HepG2 (cell line): ENCODE measurements around the gene CCL17. TPM values are rescaled to one million over a fixed set of nuclear protein-coding genes. Genes with fewer than 3 reads are reported as not detected.

Experiments used
- ATAD3A ChIP-seq: sonication (generic); formaldehyde crosslinking; IDR thresholded peaks from 2 replicates; pipeline ENCODE4 v1.4.0; 2020; ENCODE audit warnings: missing genetic modification reagents
- FOXK2 ChIP-seq: fragments of 450-650 bp; IDR thresholded peaks from 2 replicates; pipeline ENCODE4 v1.6.1; 2016
- NCOA5 ChIP-seq: sonication (generic); formaldehyde crosslinking; IDR thresholded peaks from 2 replicates; pipeline ENCODE4 v1.4.0; 2020; ENCODE audit warnings: missing genetic modification reagents
- NFYC ChIP-seq: IDR thresholded peaks from 2 replicates; pipeline ENCODE4 v1.6.1; 2016; ENCODE audit warnings: missing genetic modification reagents, missing compliant biosample characterization
- PCBP1 ChIP-seq: fragments of 200-400 bp; formaldehyde crosslinking; IDR thresholded peaks from 2 replicates; pipeline ENCODE4 v1.6.1; 2017; ENCODE audit warnings: mild to moderate bottlenecking, low read depth, low read length, borderline replicate concordance
- PCBP2 ChIP-seq: fragments of 200-400 bp; formaldehyde crosslinking; optimal IDR thresholded peaks from 2 replicates; pipeline ENCODE3; 2018; ENCODE audit warnings: low read length, low read depth; ENCODE audit not compliant: poor library complexity, severe bottlenecking
- SNRNP70 ChIP-seq: fragments of 200-400 bp; formaldehyde crosslinking; IDR thresholded peaks from 2 replicates; pipeline ENCODE4 v1.6.1; 2017; ENCODE audit warnings: mild to moderate bottlenecking, low read depth, low read length, moderate library complexity
- SSRP1 ChIP-seq: IDR thresholded peaks from 2 replicates; pipeline ENCODE4 v1.6.1; 2016; ENCODE audit warnings: control low read depth
- ZBTB20 ChIP-seq: sonication (generic); formaldehyde crosslinking; IDR thresholded peaks from 2 replicates; pipeline ENCODE4 v1.8.1; 2023; ENCODE audit warnings: missing genetic modification reagents, low read depth, mild to moderate bottlenecking, borderline replicate concordance
- ZC3H13 ChIP-seq: sonication (generic); formaldehyde crosslinking; IDR thresholded peaks from 2 replicates; pipeline ENCODE4 v1.8.1; 2023; ENCODE audit warnings: mild to moderate bottlenecking, missing genetic modification reagents, moderate library complexity
- ZNF235 ChIP-seq: sonication (generic); formaldehyde crosslinking; IDR thresholded peaks from 2 replicates; pipeline ENCODE4 v1.8.1; 2023; ENCODE audit warnings: mild to moderate bottlenecking, missing genetic modification reagents, borderline replicate concordance
- ZNF263 ChIP-seq: sonication (generic); formaldehyde crosslinking; IDR thresholded peaks from 2 replicates; pipeline ENCODE4 v1.4.0; 2020; ENCODE audit warnings: missing genetic modification reagents
- ZNF282 ChIP-seq: fragments of 450-650 bp; IDR thresholded peaks from 2 replicates; pipeline ENCODE4 v1.6.1; 2018; ENCODE audit not compliant: partially characterized antibody
- ZNF713 ChIP-seq: sonication (generic); formaldehyde crosslinking; IDR thresholded peaks from 2 replicates; pipeline ENCODE4 v1.4.0; 2020; ENCODE audit warnings: mild to moderate bottlenecking, missing genetic modification reagents
- ZNF766 ChIP-seq: sonication (generic); formaldehyde crosslinking; IDR thresholded peaks from 2 replicates; pipeline ENCODE4 v1.5.0; 2020; ENCODE audit warnings: missing genetic modification reagents, borderline replicate concordance
- ZNF788 ChIP-seq: sonication (generic); formaldehyde crosslinking; IDR thresholded peaks from 2 replicates; pipeline ENCODE4 v1.5.0; 2020; ENCODE audit warnings: mild to moderate bottlenecking, missing genetic modification reagents, borderline replicate concordance
- polyA plus RNA-seq, 8 experiments: library from polyadenylated mRNA; depleted of rRNA in 3 of 8; stranded (reverse) in 7 of 8; unstranded in 1 of 8; fragments of >200 nt; fragmentation: Illumina TruSeq in 4 of 8; extraction: Trizol in 4 of 8; gene quantifications; 2 replicates each; pipeline versions ENCODE4 v1.2.1 to v1.2.3, GENCODE V29; 2011 to 2016; ENCODE audit warnings: low read depth in 4 of 8, missing spikeins in 1 of 8, mixed read lengths in 1 of 8; ENCODE audit not compliant: insufficient read depth in 1 of 8
- total RNA-seq, 5 experiments: library from RNA; depleted of rRNA; stranded (reverse); fragments of >200 nt; fragmentation: Illumina TruSeq; extraction: Trizol; gene quantifications; 2 replicates each; pipeline ENCODE4 v1.2.3, GENCODE V29; 2016; ENCODE audit warnings: low read depth in 1 of 5
- TF ChIP-seq, protein P1 (sequence below): sonication (generic); formaldehyde crosslinking; IDR thresholded peaks from 2 replicates; pipeline ENCODE4 v1.8.0; 2022; ENCODE audit warnings: missing genetic modification reagents, mild to moderate bottlenecking, moderate library complexity, borderline replicate concordance
- TF ChIP-seq, protein P2 (sequence below): fragments of 450-650 bp; IDR thresholded peaks from 2 replicates; pipeline ENCODE4 v1.6.1; 2017
- TF ChIP-seq, protein P3 (sequence below): sonication (generic); formaldehyde crosslinking; IDR thresholded peaks from 2 replicates; pipeline ENCODE4 v1.8.0; 2022; ENCODE audit warnings: mild to moderate bottlenecking, missing genetic modification reagents, moderate library complexity
- TF ChIP-seq, protein P4 (sequence below): sonication (generic); formaldehyde crosslinking; IDR thresholded peaks from 2 replicates; pipeline ENCODE4 v1.4.0; 2020; ENCODE audit warnings: missing genetic modification reagents

Gene CCL17
- total and polyA plus RNA-seq, 2 of the 13 experiments (the other 11 are each of a cell fraction or from before 2014, with no cell fraction given): not detected

DNA sequence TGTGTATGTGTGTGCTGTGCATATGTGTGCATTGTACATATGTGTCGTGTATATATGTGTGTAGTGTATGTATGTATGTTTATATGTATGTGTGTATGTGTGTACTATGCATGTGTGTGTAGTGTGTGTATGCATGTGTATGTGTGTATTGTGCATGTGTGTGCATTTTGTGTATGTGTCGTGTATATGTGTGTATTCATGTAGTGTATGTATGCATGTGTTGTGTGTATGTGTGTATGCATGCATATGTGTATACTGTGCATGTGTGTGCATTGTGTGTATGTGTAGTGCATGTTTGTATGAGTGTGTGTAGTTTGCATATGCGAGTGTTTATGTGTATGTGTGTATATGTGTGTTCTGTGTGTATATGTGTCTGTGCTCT, 15.5 kb upstream of the CCL17 start (continued):
- TF ChIP-seq ZNF788 (CRISPR knock-in tag) (no peak), ZBTB20 (CRISPR knock-in tag) (no peak), NCOA5 (CRISPR knock-in tag) (no peak), NFYC (CRISPR knock-in tag) (no peak), ZNF282 (peak; percentile 3), ZNF766 (CRISPR knock-in tag) (no peak), ZNF235 (CRISPR knock-in tag) (no peak), PCBP1 (no peak), SSRP1 (CRISPR knock-in tag) (no peak), SNRNP70 (no peak), ATAD3A (CRISPR knock-in tag) (no peak), ZNF263 (CRISPR knock-in tag) (no peak), ZNF713 (CRISPR knock-in tag) (no peak), ZC3H13 (no peak), FOXK2 (0 out of 2 replicates have a peak, but pooled peaks have one; percentile 25), PCBP2 (no peak)
- TF ChIP-seq, protein P1, sequence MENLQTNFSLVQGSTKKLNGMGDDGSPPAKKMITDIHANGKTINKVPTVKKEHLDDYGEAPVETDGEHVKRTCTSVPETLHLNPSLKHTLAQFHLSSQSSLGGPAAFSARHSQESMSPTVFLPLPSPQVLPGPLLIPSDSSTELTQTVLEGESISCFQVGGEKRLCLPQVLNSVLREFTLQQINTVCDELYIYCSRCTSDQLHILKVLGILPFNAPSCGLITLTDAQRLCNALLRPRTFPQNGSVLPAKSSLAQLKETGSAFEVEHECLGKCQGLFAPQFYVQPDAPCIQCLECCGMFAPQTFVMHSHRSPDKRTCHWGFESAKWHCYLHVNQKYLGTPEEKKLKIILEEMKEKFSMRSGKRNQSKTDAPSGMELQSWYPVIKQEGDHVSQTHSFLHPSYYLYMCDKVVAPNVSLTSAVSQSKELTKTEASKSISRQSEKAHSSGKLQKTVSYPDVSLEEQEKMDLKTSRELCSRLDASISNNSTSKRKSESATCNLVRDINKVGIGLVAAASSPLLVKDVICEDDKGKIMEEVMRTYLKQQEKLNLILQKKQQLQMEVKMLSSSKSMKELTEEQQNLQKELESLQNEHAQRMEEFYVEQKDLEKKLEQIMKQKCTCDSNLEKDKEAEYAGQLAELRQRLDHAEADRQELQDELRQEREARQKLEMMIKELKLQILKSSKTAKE (CRISPR knock-in tag): 0 out of 2 replicates have a peak, but pooled peaks have one; percentile 5
- TF ChIP-seq, protein P2, sequence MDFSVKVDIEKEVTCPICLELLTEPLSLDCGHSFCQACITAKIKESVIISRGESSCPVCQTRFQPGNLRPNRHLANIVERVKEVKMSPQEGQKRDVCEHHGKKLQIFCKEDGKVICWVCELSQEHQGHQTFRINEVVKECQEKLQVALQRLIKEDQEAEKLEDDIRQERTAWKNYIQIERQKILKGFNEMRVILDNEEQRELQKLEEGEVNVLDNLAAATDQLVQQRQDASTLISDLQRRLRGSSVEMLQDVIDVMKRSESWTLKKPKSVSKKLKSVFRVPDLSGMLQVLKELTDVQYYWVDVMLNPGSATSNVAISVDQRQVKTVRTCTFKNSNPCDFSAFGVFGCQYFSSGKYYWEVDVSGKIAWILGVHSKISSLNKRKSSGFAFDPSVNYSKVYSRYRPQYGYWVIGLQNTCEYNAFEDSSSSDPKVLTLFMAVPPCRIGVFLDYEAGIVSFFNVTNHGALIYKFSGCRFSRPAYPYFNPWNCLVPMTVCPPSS: peak; percentile 9; the same call in 1 of the 2 replicates
- TF ChIP-seq, protein P3, sequence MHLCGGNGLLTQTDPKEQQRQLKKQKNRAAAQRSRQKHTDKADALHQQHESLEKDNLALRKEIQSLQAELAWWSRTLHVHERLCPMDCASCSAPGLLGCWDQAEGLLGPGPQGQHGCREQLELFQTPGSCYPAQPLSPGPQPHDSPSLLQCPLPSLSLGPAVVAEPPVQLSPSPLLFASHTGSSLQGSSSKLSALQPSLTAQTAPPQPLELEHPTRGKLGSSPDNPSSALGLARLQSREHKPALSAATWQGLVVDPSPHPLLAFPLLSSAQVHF: no peak
- TF ChIP-seq, protein P4, sequence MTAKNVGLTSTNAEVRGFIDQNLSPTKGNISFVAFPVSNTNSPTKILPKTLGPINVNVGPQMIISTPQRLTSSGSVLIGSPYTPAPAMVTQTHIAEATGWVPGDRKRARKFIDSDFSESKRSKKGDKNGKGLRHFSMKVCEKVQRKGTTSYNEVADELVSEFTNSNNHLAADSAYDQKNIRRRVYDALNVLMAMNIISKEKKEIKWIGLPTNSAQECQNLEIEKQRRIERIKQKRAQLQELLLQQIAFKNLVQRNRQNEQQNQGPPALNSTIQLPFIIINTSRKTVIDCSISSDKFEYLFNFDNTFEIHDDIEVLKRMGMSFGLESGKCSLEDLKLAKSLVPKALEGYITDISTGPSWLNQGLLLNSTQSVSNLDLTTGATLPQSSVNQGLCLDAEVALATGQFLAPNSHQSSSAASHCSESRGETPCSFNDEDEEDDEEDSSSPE (CRISPR knock-in tag): no peak
- TF ChIP-seq, all 625 proteins: peak for 6
